ENCODE data around the gene HTRA1. TPM values are rescaled to one million over a fixed set of nuclear protein-coding genes. Genes with fewer than 3 reads are reported as not detected.

HTRA1 gene
- total and polyA plus RNA-seq, 10 of the 15 experiments (the other 5 are each of a cell fraction or from before 2014, with no cell fraction given) = 0.13 TPM; not detected in 9

DNA sequence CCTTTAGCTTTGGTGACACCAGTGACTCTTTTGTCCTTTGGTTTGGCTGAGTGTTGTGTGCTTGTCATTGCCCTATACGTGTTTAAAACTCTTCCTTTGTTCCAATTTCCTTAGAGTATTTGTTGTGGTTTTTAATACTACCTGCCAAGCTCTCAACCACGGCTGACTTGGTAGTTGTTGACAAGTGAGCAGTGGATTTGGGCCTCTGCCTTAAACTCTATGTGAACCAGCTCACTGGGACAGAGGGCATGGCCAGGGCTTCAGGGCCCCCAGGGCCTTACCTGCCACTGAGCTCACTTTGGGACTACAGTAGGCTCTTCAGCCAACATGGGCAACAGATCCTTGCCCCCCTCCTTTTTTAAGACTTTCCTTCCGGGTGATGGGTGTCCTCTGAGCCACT is 89.6 kb downstream of the HTRA1 start:
- BruUV-seq (replicated peaks) = no TSS peak
- 2% methylated on average over 3 of the region's 3 CpGs for WGBS (ENCODE audit: insufficient coverage, insufficient replicate concordance, low lambda C conversion rate, missing lambda C conversion rate)
- H3K27me3 ChIP-seq (replicated peaks in 1 of 2; ENCODE audit: control insufficient read depth in 2 of 2, insufficient read depth in 2 of 2, low read length in 1 of 2) = peaks cover 0 to 4% of the 10 kb centered on the region in 2 experiments; a peak in 2 of 4 replicates
- no peak for TF ChIP-seq IRF3 (IDR thresholded peaks at IDR 0.05)
- no peak for TF ChIP-seq CBX5 (IDR thresholded peaks at IDR 0.05; ENCODE audit: low read depth)
- TF ChIP-seq RBBP5 (conservative IDR thresholded peaks at IDR 0.05) = no peak
- no peak for TF ChIP-seq JUND (IDR thresholded peaks at IDR 0.05; ENCODE audit: low read depth, low read length)
- TF ChIP-seq MXI1 (IDR thresholded peaks at IDR 0.05; ENCODE audit: low read depth, low read length) = no peak
- TF ChIP-seq RUNX3 (IDR thresholded peaks at IDR 0.05; ENCODE audit: low read length) = no peak
- TF ChIP-seq ELK1 (IDR thresholded peaks at IDR 0.05; ENCODE audit: low read depth, low read length) = no peak
- TF ChIP-seq DPF2 (IDR thresholded peaks at IDR 0.05) = no peak
- TF ChIP-seq BCL11A (IDR thresholded peaks at IDR 0.05; ENCODE audit: low read depth, low read length) = no peak
- TF ChIP-seq MLLT1 (IDR thresholded peaks at IDR 0.05) = no peak
- TF ChIP-seq E2F4 (IDR thresholded peaks at IDR 0.05; ENCODE audit: low read depth, low read length) = no peak
- TF ChIP-seq IRF5 (IDR thresholded peaks at IDR 0.05; ENCODE audit: borderline replicate concordance) = no peak
- no peak for TF ChIP-seq NRF1 (conservative IDR thresholded peaks at IDR 0.05; ENCODE audit: low read depth, low read length)
- no peak for TF ChIP-seq ZNF384 (IDR thresholded peaks at IDR 0.05; ENCODE audit: borderline replicate concordance, low read depth, low read length)
- TF ChIP-seq, protein P1, sequence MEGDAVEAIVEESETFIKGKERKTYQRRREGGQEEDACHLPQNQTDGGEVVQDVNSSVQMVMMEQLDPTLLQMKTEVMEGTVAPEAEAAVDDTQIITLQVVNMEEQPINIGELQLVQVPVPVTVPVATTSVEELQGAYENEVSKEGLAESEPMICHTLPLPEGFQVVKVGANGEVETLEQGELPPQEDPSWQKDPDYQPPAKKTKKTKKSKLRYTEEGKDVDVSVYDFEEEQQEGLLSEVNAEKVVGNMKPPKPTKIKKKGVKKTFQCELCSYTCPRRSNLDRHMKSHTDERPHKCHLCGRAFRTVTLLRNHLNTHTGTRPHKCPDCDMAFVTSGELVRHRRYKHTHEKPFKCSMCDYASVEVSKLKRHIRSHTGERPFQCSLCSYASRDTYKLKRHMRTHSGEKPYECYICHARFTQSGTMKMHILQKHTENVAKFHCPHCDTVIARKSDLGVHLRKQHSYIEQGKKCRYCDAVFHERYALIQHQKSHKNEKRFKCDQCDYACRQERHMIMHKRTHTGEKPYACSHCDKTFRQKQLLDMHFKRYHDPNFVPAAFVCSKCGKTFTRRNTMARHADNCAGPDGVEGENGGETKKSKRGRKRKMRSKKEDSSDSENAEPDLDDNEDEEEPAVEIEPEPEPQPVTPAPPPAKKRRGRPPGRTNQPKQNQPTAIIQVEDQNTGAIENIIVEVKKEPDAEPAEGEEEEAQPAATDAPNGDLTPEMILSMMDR (IDR thresholded peaks at IDR 0.05 in 2 of 3, conservative IDR thresholded peaks at IDR 0.05 in 1 of 3; ENCODE audit: control insufficient read depth in 2 of 3, extremely low read depth in 1 of 3, insufficient read depth in 1 of 3, low read depth in 3 of 3, low read length in 3 of 3) = no peak
- TF ChIP-seq ZNF207 (IDR thresholded peaks at IDR 0.05; ENCODE audit: borderline replicate concordance) = no peak
- no peak for TF ChIP-seq FOXK2 (IDR thresholded peaks at IDR 0.05)
- ChIA-PET POLR2A (no interaction called here), RAD21 (ENCODE audit: unreplicated experiment) (interaction anchor here (0.7 kb wide), 1 partner anchor 269 kb away, joined by 4 read pairs; no protein-coding TSS in a partner anchor), CTCF (interaction anchor here (0.9 to 1.5 kb wide), 2 partner anchors 19 to 36 kb away, joined by 3 read pairs; no protein-coding TSS in a partner anchor), SMC1A (ENCODE audit: uncharacterized antibody, unreplicated experiment) (interaction anchor here (1.1 kb wide), 1 partner anchor 15 kb away, joined by 3 read pairs; no protein-coding TSS in a partner anchor)
- H3K36me3 ChIP-seq (ENCODE audit: control insufficient read depth in 2 of 2, insufficient read depth in 2 of 2, low read length in 1 of 2) = no peaks in the 10 kb centered on the region
- no peaks in the 10 kb centered on the region for H4K20me1 ChIP-seq (ENCODE audit: control insufficient read depth, insufficient read depth)
- intact Hi-C loops (cut with micrococcal nuclease; ENCODE audit: unreplicated experiment) (no loop called here), in situ Hi-C loops (cut with MboI) (no loop called here)
- no peak overlapping the region for H3K27ac ChIP-seq (ENCODE audit: control insufficient read depth, insufficient read depth)
- H3K4me3 ChIP-seq = no peak overlapping the region
- H3K79me2 ChIP-seq (ENCODE audit: control insufficient read depth, insufficient read depth, low read length) = no peaks in the 10 kb centered on the region
- H3K4me2 ChIP-seq (ENCODE audit: control insufficient read depth, insufficient read depth) = no peak overlapping the region
- H3K9me3 ChIP-seq (replicated peaks; ENCODE audit: control insufficient read depth, insufficient read depth, low read length) = no peaks in the 10 kb centered on the region
- no peak overlapping the region for H3K9ac ChIP-seq (ENCODE audit: control insufficient read depth, insufficient read depth, low read length)
- H2AFZ ChIP-seq (ENCODE audit: control insufficient read depth, low read depth, low read length) = no peak overlapping the region
- ATAC-seq (no peak), FAIRE-seq (no peak), DNase-seq (ENCODE audit: low read depth, low spot score) (no peak)
- H3K4me1 ChIP-seq (ENCODE audit: control insufficient read depth, insufficient read depth, low read length) = no peaks in the 10 kb centered on the region

Data from GM12878 (cell line).